HG02981 (cell line): ENCODE results near the gene NPAS1.

Experiments
- ATAC-seq: cut with Tn5 transposase; IDR thresholded peaks from one replicate; pipeline ENCODE4 v1.9.1; 2021; ENCODE audit warnings: mild to moderate bottlenecking, moderate library complexity; ENCODE audit not compliant: unreplicated experiment

Gene NPAS1, protein sequence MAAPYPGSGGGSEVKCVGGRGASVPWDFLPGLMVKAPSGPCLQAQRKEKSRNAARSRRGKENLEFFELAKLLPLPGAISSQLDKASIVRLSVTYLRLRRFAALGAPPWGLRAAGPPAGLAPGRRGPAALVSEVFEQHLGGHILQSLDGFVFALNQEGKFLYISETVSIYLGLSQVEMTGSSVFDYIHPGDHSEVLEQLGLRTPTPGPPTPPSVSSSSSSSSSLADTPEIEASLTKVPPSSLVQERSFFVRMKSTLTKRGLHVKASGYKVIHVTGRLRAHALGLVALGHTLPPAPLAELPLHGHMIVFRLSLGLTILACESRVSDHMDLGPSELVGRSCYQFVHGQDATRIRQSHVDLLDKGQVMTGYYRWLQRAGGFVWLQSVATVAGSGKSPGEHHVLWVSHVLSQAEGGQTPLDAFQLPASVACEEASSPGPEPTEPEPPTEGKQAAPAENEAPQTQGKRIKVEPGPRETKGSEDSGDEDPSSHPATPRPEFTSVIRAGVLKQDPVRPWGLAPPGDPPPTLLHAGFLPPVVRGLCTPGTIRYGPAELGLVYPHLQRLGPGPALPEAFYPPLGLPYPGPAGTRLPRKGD

DNA sequence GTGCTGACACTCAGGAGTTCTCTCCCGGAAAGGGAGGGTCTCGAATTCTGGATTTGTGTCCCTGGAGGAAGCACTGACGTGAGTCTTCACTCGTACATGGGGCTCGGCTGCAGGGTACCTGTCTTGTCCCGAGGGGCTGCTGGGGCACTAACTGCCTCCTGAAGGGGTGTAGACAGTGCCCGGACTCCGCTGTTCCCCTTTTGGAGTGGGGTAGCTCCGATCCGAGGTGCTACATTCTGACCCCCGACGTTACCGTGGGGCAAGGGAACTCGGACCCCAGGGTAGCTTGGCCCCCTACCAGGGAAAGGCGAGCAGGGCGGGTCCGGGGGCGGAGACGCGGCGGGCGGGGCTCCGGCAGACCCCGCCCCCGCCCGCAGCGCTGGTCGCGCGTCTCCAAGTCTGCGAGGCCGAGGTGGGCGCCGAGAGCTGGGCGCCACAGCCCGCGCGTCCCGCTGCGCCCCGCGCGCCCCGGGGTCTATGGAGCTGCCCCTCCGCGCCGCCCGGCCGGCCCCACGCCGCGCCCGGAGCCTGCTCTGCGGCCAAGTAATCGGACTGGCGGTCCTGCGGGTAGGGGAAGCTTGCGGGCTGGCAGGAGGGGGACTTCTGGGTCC is at the start of gene NPAS1:
TSS of gene NPAS1 (plus strand) at position 407 of the 611 bp plus-strand sequence. CDS start 1,211 bp downstream, outside the sequence.
- ATAC-seq: no peak

GRCh38 chr19:46970815-46971214 is 48.8 kb upstream of the NPAS1 start:
- no peak for ATAC-seq

GRCh38 chr19:46972311-46972710 is 47.3 kb upstream of the NPAS1 start:
- no peak for ATAC-seq

GRCh38 chr19:46974181-46974580 is 45.5 kb upstream of the NPAS1 start:
- no peak for ATAC-seq

- no peak for ATAC-seq
Observed at GRCh38 chr19:46975011-46975924, 44.4 kb upstream of the NPAS1 start.

- no peak for ATAC-seq
Observed at GRCh38 chr19:46975925-46976782, 43.5 kb upstream of the NPAS1 start.

DNA sequence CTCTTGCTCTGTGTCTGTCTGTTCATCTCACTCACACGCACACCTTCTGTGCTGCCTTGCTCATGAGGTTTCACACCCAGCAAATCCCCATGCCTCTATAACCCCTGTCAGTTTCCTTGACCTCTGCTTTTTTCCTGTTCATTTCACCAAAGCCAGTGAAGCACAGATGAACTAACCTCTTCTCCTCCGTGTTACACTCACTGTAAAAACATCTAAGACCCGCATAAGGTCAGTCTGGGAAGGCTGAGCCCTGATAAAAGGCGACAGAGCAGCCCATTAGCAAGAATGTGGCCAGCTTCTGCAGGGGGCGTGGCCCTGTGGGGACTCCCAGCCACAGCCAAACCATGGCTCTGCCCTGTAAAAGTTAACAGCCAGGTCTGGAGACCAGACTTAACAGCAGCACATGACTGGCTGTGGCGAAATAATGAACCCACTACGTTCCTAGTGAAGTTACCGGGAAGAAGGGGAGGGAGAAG is 42.8 kb upstream of the NPAS1 start:
- ATAC-seq: no peak

DNA sequence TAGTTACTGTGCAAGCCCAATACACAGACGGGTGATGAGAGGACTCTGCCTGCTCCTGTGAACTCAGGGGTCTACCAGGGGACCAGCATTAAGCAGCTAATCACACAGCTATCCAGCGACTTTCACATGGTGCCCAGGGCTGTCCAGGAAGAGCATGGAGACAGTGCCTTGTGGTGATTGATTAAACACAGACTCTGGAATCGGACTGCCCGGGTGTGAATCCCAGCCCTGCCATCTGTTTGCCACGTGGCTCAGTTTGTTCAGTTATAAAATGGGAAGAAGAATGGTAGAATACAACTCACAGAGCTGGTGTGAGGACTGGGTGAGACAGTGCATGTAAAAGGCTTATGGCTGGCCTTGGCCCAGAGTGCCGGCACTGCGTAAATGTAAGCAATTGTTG is 42.1 kb upstream of the NPAS1 start:
- ATAC-seq: no peak

GRCh38 chr19:46978171-46978869 is 41.3 kb upstream of the NPAS1 start:
- no peak for ATAC-seq

DNA sequence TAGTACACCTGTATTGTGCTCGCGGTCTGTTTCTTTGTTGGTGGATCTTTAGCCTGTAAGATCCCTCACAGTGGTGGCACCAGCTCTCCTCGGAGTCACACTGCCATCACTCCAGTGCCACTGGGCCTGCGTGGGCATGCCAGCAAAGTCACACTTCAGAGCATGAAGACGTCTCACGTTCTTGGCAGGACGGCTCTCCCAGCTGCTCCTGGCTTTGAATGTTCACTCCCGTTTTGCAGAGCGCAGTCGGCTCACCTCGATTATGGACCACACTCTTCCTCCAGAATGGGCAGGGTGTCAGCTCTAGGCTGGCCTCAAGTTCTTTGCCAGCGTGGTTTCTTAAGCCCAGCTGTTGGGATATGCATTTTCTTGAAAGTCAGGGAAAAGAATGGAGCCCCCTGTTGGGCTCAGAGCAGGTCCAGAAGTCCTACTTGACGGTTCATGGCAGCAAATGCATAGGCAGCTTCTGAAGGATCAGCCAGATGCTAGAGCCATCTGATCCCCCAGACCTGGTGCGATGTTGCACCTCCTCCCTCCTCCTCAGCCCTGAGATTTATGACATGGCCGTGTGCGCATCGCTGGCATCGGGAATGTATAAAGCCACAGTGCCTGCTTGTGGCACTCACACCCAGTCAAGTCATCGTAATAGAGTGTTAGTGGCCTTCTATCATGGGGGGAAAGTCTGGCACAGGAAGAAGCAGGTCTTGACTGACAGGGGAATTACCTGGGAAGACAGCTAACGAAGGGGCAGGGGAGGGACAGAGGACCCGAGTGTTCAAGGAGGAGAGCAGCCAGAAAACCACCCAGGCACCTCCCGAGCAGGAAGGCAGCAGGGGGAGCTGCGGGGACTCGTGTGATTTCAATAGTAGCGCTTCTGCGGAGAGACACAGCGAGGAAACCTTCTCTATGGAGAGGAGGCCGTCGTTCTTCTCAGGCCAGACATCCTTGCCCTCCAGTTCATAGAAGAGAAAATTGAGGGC is 40.2 kb upstream of the NPAS1 start:
- no peak for ATAC-seq

- ATAC-seq: no peak
Observed at GRCh38 chr19:46980761-46981160, 38.9 kb upstream of the NPAS1 start.

DNA sequence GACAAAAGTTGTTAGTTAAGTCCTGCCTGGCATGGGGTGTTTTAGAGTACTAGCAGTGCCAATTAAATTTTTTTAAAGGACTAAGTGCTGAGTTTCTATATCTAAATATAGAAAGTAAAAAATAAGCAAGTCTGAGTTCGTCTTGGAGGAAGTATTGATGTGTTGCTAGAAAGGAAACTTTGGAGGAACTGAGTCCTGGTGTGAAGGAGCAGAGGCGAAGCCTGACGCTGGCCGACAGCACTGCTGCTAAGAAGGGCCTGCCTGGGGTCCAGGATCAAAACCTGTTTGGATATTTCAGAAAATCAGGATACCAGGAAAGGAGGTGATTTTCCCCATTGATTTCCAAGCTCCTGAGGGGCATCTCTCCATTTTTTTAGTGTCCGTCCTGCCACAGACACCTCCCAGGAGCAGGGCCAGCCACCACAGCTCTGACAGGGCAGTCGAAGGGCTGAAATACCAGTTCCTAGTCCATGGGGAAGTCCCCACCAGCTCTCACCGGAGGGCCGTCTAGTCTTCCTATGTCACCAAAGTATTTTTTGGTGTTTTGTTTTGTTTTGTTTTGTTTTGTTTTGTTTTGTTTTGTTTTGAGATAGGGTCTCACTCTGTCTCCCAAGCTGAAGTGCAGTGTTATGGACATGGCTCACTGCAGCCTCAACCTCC is 38.2 kb upstream of the NPAS1 start:
- no peak for ATAC-seq

- ATAC-seq: no peak
Observed at GRCh38 chr19:46983097-46983496, 36.5 kb upstream of the NPAS1 start.

- ATAC-seq: no peak
Observed at GRCh38 chr19:46984077-46985010, 35.3 kb upstream of the NPAS1 start.

GRCh38 chr19:46985542-46986415 is 33.9 kb upstream of the NPAS1 start:
- no peak for ATAC-seq
